Measurements from ENCODE around the gene TNFRSF13B.

TNFRSF13B gene

DNA sequence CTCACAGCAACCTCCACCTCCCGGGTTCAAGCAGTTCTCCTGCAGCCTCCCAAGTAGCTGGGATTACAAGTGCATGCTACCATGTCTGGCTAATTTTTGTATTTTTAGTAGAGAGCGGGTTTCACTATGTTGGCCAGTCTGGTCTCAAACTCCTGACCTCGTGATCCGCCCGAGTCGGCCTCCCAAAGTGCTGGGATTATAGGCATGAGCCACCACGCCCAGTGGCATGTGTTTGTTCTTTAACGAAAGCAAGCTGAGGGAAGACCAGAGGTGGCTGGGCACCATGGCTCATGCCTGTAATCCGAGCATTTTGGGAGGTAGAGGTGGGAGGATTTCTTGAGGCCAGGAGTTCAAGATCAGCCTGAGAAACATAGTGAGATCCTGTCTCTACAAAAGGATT, 18.1 kb downstream of the TNFRSF13B start:
- DNase-seq = no peak

DNA sequence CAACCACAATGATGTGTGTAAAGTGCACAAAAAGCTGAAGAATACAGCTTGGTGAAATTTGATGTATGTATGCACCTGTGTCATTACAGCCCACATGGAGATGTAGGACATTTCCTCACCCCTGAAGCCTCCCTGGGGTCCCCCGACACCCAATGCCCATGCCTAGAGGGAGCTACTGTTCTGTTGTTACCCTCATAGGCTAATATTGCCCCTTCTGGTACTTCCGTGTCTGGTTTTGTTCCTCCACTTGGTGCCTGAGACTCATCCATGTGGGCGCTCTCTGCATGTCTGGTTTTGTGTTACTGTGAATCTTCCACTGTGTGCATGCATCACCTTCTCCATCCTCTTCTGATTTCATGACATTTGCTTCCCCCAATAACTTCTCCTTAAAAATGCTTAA, 18.6 kb downstream of the TNFRSF13B start:
- DNase-seq = no peak

DNA sequence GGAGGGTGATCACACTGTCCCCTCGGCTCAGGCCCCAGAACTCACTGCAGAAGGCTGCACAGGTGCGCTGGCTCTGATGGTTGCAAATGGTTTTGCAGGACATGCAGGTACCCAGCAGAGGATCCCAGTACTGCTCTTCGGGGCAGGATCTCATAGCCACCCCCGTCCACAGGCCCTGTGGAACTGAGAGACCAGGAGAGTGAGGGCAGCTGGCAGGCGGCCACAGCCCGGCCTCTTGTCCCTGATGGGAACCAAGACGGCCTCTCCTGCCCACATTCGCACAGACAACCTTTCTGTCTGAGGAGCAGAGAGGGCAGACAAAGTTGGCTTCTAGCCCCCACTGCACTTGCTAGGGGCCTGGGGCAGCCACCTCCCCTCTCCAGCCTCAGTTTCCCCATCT, 19.5 kb downstream of the TNFRSF13B start:
- no peak for DNase-seq

DNA sequence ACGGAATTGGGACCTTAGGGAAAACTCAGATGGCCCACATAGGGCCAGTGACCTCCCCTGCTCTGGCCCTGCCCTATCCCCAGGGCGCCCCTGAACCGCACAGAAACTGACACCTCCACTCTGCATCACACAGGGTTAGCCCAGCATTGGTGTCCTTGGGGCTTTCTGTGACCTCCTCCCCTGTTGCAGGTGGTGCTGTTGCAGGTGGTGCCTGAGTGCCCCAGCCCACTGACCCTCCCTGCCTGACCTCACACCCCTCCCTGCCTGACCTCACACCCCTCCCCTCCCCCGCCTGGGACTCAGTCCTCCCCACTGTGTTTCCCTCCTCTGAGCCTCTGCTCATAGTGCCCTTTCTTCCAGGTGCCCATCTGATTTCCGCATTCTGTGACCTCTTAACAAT, 21.4 kb downstream of the TNFRSF13B start:
- no peak for DNase-seq

DNA sequence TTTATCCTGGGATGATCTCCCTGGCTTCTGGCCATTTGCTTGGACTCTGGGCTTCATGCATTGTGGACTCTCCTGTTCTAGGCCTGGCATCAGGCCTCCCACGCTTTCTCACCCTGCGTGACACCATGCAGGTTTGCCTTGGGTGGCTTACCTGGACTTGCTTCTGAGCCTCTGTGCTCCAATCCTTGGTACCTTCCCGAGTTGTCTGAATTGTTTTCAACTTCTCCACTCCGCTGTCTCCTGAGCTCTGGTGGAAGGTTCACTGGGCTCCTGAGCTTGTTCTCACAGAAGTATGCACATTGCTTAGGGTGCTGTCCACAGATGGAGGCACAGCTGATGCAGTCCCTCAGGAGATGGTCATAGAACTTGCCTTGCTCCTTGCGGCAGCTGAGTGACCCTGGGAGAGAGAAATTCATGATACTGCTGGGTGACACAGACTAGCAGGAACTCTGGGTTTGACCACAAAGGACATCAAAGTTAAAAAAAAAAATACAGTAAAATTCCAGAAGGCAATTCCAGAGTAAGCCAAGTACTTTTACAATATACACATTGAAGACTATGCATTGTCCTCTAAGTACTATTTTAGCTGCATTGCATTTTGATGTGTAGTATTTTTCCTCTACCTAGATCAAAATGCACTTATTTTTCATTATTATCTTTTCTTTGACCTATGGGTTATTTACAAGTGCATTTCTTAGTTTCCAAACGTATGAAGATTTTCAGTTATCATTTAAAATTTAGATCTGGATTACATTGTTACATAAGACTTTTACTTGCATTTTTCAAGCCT, 23.1 kb downstream of the TNFRSF13B start:
- no peak for DNase-seq

DNA sequence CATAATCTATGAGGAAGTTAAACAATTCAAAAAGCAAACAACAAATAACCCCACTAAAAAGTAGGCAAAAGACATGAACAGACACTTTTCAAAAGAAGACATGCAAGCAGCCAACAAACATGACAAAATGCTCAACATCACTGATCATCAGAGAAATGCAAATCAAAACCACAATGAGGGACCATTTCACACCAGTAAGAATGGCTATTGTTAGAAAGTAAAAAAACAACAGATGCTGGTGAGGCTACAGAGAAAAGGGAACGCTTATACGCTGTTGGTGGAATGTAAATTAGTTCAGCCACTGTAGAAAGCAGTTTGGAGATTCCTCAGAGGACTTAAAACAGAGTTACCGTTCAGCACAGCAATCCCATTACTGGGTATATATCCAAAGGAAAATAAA, 24.4 kb downstream of the TNFRSF13B start:
- DNase-seq = no peak

DNA sequence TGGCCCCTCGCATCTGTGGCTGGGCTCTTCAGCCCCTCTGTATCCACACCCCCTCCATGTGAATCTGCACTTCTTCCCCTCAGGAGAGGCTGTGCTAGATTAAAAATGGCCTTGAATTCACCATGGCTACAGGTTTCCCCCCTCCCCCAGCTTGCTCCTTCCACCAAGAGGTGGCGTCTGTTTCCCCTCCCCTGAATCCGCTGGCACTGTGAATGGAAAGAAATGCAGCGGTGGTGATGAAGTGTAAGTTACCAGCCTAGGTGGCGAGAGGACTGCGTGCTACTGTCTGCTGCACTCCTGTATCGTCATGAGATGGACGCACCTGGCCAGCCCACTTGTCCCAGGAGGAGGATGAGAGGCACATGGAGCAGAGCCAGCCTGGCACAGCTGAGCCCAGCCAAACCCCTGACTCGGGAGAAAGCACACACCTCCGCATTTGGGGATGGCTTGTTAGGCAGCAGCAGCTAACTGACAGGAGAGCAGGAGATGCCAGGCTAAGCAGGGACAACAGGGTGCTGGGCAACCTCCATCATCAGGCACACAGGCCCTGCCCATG, 26.2 kb downstream of the TNFRSF13B start:
- no peak for DNase-seq

DNA sequence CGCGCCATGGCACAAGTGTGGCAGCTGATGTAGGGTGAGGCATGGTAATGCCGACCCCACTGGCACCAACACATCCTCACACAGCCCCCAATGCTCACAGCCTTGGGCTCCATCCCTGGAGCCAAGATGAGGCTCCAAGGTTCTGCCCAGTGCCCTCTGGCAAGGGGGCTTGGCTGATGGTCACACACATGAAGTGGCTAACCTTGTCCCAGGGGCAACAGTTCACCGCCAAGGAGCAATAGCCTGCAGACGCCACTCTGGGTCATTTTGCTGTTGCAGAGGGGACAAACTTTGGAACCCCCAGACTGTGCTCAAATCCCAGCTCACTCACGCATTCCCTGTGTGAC, 26.8 kb downstream of the TNFRSF13B start:
- no peak for DNase-seq

DNA sequence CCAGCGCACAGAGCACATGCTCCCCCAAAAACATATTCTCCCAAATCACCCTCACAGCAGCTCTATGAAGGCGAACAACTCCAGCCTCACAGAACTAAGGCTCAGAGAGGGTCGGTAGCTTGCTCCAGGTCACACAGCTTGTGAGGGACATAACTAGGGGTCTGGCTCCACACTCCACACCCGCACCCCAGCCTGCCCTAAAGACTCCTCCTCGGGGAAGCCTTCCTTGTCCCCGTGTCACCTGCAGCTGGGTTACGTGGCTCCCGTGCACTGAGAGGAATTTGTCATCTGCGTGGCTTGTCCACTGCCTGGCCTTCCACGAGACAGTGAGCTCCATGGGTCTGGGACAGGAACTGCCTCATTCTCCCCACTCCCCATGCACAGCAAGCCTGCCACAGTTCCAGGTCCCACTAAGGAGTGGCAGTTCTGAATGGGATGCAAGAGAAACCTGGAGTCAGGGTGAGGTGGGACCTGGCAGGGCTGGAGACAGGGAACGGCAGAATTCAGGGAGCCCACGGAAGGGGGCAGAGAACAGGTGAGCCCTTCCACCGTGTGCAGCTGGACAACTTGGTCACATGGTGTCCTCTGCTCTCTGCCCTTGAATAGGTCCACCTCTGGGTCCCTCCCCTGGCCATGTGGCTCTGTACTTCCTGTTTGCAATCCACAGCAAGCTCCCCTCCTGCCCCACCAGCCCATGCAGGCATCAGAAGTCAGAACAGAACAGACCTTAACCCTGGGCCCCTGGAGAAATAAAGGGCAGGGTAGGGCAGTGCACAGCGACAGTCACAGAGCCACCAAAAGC, 27.4 kb downstream of the TNFRSF13B start:
- DNase-seq = no peak

DNA sequence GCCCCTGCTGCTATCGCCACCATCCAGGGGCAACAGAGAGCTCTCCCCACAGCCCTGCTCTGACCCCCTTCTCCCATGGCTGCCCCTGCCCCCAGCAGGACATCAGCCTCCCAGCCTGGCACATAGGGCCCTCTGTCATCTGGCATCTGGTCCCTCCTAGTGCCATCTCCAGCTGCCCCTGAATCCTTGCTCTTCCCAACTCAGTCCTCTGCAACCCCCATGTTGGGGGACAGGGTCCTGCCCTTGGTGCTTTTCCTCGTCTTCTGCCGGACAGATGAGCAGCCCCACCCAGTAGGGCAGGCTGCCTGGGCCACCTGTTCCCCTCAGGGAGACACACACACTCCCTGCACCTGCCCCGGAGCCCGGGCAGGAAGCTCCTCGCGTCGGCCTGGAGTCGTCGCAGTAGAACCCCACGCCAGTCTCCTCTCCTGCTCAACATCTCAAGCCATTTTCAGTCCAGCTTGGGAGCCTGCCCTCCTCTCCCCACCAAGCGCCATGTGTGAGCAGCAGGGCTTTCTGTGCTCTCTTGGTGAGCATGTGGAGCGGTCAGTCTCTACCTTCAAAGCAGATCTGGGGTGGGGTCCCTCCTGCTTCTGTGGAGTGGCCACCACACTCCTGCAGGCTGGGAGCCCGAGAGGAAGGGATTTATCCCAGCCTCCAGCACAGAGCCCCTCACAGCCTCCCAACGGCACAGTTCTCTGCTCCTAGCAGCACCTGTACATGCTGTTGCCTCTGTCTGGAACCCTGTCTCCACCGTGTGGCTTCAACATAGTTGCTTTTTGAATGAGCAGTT, 28.2 kb downstream of the TNFRSF13B start:
- no peak for DNase-seq

DNA sequence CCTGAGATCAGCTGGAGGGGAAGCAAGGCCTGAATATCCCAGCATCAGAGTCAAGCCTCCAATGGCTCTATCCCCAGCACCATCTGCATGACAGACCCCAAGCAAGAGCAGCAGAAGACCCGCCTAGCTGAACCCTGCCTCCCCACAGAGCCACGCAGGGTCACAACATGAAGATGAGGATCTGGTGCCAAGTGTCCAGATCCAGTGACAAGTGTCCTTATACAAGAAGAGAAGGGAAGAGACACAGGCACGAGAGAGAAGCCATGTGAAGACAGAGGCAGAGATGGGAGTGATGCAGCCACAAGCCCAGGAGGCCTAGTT, 28.9 kb downstream of the TNFRSF13B start:
- no peak for DNase-seq

DNA sequence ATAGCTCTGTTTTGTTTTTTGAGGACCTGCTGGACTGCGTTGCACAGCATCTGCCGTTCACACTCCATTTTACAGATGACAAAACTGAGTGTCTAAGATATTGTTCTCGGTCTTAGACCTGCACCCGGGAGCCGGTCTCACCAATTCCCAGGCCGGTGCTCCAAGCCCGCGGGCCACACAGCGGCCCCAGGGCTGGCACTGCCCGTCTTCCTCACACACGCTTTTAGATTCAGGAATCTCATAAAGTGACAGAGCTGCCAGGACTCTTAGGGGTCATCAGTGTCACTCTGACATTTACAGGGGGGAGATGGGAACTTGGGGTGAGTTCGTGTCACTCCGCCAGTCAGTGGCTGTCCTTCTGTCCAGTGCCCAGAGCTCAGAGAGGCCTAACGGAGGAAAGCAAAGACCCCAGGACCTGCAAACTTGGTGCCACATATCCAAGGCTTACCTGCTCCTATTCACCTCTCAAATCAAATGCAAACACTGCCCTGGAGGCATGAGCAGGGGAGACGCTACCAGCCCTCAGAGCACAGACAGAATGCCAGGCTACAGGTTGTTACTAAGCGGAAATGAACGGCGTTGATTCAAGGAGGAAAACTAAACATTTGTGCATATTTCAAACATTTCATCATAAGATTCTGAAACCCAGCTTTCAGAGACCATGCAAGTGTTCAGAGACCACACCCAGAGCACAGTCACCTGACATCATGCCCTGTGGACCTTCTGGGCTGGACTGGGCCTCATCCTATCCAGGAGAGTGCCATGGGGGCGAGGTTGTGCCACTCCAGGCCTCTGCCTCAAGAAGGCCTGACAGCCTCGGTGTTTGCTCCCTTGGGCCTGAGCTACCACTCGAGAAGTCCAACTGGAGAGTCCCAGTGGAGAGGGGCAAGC, 29.5 kb downstream of the TNFRSF13B start:
- DNase-seq = no peak

DNA sequence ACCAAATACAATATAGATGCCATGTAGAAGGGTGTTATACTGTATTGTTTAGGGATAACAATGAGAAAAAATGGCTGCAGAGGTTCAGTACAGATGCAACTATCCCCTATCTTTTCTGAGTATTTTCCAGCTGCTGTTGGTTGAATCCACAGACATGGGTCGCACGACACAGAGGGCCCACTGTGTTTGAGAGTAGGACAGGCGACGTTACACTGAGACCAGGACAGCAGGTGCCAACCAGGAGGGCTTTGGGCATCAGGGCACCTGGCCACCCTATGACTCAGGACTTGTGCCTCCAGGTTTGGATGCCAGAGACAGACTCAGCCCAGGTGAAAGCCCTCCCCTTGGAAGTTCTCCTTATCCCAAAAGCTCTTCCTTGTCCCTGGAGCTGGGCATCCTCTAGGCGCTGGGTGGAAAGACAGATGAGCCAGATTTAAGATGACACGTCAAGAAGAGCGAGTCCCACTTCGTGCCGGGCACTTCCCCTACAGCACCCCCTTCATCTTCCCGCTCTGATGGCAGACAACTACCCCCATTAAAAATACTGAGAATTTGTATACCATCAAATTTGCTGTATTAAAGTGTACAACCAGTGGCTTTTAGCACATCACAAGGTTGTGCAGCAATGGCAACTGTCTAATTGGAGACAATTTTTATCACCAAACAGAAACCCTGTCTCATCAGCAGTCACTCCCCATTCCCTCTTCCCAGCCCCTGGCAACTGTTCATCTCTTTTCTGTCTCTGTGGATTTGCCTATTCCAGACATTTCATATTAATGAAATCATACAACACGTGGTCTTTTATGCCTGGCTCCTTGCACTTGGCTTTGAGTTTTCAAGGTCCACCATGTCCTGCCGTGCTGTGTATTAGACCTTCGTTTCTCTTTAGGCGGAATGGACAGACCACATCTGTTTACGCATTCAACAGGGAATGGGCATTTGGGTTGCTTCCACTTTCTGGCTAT, 30.6 kb downstream of the TNFRSF13B start:
- DNase-seq = no peak

DNA sequence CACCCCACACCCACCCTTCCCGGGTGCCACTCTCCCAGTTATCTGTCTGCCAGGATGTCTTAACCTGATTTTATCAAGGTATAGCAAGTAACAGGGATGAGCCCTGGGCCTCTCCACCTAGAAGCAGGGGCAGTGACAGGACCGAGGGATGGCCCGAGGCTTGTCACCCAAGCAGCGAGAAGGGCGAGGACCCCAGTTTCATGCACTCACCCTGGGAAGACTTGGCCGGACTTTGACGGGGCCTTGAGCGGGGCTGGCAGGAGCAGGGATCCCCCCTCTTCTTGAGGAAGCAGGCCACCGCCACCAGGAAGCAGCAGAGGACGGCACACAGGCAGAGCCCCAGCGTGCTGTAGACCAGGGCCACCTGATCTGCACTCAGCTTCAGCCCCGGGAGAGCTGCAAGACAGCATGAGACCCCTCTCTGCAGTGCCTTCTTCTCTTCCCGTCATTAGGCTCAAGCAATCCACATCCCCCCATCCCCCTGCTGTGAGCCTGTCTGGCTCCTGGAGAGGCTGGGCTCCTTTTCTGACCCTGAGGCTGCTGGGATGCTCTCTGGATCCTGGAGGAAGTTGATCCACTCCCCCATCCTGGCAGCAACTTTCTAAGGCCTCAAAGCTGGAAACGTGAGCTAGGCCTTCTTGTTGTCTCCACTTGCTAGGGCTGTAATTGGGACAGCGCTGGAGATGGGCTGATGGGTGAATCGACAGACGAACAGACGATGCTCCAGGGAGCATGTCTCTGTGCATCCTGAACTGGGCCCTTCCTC, 31.6 kb downstream of the TNFRSF13B start:
- DNase-seq = no peak

DNA sequence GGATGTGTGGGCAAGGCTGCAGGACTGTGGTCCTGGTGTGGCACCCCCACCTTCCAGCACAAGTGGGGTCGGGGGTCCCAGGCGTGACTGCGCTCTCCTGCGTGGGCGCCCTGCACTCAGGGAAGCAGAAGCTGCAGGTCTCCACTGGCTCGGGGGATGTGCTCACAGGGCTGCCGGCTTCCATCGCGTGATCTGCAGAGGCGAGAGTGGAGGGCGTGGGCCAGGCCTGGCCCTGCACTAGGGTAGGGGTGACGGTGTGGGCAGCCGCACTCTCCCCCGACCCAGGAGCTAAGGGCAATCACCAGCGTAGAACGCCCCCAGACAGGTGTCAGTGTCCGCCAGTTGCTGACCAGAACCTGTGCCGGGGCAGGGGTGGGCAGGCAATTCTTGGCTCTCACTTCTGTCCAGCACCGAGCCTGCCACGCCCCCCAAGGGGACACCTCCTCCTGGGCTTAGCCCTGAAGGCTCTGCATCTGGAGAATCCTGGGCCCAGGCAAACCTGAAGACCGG, 32.3 kb downstream of the TNFRSF13B start:
- no peak for DNase-seq

DNA sequence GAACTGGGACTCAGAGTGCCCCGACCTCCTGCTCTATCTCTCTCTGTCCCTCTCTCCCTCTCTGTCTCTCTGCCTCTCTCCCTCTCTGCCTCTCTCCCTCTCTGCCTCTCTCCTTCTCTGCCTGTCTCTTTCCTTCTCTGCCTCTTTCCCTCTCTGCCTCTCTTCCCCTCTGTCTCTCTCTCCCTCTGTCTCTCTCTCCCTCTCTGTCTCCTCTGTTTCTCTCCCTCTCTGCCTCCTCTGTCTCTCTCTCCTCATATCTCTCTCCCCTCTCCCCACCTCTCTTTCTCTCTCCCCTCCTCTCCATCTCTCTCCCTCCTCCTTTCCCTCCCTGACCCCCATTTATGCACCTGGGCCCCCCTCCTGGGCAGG, 32.7 kb downstream of the TNFRSF13B start:
- DNase-seq = no peak

DNA sequence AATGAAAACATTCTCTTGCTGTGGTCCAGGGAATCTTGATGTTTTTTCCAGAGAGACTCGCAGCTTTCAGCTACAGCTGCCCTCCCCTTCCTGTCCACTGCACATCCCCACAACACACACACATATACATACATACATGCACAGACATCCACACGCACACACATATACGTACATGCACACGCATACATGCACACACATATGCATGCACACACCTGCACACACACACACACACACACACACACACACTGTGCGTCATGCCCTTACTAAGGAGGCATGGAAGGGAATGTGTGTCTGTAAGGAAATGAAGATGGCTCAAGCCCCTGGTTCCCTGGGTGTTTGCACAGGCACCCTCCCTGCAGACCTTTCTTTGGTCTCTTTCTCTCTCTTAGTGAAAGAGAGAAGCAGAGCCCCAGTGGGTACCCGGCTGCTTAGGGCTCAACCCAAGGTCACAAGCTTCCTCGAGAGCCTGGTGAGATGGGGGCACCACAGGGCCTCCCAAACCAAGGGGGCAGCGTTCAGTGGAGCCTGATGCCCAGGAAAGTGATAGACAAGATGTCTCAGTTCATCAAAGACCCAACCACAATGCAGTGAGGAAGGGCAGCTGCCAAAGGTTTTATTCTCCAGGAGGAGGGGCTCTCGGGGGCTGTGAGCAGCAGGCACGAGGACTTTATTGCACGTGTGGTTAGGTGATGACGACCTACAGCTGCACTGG, 33.3 kb downstream of the TNFRSF13B start:
- no peak for DNase-seq

DNA sequence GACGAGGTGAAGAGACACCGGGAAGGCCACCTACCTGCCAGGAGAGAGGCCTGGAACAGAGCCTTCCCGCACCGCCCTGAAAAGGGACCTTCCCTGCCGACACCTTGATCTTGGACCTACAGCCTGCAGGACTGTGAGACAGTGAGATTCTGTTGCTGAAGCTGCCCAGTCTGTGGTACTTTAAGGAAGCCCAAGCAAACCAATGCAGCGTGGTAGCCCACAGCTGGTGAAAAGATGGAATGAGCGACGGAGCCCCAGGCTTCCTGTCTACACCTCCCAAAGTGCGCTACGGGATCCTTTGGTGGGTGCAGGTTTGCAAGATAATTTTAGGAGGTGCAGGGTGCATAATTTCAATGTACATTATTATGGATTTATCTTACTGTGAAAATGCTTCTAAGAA, 33.9 kb downstream of the TNFRSF13B start:
- no peak for DNase-seq

DNA sequence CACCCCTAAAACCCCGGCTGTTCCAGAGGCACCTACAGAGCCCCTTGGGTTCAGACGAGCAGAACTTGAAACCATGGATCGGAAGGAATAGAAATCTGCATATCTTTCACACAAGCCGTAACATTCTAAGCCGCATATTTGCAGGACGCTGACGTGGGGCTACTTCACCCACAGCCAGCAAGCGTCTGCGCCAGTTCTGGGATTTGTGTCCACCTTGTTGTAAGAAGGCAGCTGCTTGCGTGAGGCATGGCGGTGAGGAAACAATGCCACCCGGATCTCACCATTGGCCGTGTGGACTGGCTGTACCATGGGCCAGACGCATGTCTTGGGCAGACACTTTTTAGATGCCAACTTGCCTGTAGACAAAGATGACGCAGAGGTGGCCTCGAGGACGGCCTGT, 34.5 kb downstream of the TNFRSF13B start:
- no peak for DNase-seq
